ENCODE measurements around the gene PTGFRN.

Gene PTGFRN

DNA sequence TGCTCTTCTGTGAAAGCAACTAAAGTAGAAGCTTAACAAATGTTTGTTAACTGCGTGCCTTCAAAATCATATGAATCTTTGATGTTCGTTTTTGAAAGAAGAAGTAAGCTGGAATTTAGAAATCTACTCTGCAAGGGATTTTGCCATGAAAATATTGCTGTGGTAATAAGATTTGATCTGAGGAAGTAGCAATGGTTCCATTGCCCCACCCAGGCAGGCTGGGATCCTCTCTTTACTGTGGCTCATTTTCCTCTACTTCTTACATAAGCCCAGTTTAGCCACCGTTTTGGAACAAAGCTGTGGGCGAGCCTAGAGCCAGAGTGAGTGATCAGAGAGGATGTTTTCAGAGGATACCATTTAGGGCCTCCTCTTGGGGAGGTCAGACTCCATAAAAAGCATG, 20.3 kb upstream of the PTGFRN start:
- no peak for DNase-seq (ENCODE audit: low read depth)

DNA sequence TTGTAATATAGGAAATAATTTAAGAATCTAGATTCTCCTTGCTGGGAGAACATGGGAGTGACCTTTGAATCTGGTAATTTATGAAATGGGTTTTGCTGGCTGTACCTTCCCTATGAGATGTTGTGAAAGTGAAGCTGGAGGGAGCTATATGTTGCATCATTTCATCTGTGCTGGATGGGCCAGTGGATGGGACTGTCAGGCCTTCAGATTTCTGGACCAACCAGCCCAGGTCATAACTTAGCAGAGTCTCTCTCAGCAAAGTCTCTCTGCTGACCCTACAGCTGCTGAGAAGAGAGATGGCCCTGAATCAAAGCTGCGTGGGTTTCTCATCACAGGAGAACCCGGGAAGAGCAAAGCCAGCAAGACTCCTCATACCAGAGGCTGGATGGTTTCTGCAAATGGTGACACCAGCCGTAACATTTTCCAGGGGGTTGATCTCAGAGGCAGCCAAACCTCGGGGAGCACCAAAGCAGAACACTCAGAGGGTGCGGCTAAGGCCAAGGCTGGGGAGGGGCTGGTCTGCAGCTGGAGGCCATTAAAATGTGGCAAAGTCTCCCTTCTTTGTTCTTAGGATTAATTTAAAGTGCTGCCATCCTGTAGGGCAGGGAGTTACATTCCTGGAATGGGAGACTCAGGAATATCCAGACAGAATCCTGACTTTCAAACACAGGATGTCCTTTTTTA, 18.2 kb upstream of the PTGFRN start:
- no peak for DNase-seq (ENCODE audit: low read depth)

DNA sequence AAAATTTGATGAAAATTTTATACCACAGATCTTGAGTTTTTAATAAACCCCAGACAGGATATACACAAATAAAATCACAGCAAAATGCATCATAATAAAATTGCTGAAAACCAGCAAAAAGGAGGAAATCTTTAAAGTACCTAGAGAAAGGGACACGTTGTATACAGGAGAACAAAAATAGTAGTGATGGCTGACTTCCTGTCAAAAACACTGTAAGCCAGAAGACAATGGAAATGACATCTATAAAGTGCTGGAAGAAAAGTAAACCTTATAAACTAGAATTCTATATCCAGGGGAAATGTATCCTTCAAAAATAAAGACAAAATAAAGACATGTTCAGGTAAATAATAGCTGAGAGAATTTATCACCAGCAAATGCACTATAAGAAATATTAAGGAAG, 14.6 kb upstream of the PTGFRN start:
- DNase-seq (ENCODE audit: low read depth), result no peak

- DNase-seq (ENCODE audit: low read depth), result no peak
These were observed 10.2 kb upstream of the PTGFRN start for GRCh38 chr1:116899529-116899928.

DNA sequence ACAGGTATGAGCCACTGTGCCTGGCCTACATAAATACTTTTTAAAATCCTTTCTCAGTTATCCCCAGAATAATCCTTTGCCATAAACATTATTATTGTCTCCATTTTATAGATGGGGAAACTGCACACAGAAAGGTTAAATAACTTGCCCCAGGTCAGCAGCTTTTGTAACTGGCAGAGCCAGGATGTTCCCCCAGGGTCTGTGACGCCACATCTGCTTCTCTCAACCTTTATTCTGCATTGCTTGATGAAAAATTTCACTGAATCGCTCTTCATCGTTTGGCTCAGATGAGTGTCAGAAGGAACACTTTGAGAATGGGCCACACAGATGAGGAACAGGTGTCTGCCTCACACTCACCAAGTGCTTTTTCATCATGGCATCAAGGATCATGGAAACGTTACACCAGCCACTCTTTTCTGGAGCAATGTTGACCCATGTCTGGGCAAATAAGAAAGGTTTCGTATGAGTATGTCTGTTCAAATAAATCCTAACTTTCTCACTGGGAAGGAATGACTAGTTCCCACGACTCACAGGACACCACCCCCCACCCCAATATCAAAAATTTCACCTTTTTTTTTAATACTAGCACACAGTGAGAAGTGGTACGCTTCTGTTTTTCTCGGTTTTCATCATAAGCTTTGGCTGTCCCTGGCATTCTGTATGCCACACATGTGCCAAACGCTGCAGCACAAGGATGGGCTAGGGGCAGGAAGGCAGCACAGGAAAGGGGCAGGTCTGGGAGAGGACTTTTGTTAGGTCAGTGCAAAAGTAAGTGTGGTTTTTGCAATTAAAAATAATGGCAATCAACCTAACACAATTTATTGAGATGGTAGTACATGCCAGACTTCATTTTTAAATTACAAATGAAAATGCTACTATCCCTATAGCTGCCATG, 9.0 kb upstream of the PTGFRN start:
- no peak for DNase-seq (ENCODE audit: low read depth)

DNA sequence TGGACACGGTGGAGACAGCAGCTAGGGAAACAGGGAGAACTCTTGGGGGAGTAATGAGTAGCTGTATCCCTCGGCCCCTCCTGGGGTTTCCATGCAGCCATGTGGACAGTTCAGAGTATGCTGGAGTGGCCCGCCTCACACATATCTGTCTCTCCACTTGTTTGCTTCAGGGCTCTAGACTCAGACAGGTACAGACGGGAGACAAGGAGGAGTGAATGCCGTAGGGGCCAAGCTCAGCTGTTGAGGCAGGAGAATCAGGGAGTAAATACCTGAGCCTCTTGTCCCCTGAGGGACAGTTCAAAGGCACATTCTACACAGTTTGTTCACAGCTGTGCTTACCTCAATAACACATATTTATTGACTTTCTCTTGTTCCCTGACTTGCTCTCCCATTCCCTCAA, 7.7 kb upstream of the PTGFRN start:
- DNase-seq (ENCODE audit: low read depth), result no peak

GRCh38 chr1:116902723-116903383, 6.9 kb upstream of the PTGFRN start:
- no peak for DNase-seq (ENCODE audit: low read depth)

- no peak for DNase-seq (ENCODE audit: low read depth)
These were observed 4.9 kb upstream of the PTGFRN start for GRCh38 chr1:116904791-116905320.

DNA sequence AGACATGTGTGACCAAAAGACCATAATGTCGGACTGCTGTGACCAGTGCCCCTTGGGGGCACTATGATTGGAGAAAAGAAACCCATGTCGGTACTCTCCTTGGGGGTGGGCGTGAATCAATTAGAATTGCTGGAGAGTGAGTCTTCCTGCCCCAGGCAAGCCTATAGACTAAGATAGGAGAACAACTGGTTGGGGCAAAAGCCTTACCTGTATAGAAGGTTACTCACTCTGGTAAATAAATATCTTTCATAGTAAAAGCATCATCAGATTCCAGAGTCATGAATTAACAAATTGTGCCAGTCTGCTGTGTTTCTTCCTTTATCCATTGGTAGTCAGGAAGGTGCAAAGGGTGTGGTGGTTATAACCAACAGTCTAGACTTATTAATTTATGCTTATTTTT, 2.9 kb upstream of the PTGFRN start:
- DNase-seq (ENCODE audit: low read depth), result no peak

DNA sequence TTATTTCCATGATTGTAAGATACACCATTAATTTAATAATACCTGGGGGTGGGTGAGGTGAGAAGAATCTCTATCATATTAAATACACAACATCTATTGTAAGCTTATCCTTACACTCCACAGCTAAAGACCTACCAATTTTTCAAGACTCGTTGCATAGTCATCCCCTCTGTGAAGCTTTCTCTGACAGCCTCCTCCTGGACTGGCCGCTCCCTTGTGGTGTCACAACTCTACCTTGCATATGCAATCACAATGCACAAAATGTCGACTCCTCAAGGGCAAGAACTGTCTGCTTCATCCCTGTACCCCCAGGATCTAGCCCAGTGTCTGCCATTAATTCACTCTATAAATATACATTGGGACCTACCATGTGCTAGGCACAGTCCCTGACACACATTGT, 2.4 kb upstream of the PTGFRN start:
- no peak for DNase-seq (ENCODE audit: low read depth)

- no peak for DNase-seq (ENCODE audit: low read depth)
These were observed 1.4 kb upstream of the PTGFRN start for GRCh38 chr1:116908266-116908665.

DNA sequence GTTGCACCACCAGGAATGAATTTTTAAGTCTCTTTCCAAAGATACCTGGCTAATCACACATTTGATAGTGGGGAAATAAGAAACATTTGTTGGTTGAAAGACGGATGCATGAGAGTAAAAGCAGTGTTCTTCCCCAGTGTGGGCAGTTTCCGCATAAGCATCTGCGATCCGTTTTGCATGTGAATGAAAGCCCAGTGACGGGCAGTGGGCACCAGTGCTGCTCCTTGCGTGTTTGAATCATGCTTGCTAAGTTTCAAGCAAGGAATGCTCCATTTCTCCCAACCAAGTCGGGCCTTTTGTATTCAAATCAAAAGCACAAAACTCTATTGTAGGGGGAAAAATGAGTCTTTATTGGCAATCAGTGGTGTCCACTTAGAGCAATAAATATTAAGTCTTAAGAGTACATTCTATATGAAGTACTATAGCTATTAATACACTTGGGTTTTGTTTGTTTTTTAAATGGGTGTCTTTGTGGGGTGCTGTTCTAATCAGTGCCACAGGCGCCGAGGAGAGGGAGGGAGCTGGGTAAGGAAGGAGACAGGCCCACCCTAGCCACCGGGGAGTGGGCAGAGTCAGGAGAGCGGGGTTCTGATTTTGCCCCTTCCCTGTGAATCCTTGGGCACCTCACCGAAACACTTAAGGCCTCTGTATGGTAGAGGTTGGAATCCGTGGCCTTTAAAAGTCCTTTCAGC, 750 bp upstream of the PTGFRN start:
- DNase-seq (ENCODE audit: low read depth), result no peak

DNA sequence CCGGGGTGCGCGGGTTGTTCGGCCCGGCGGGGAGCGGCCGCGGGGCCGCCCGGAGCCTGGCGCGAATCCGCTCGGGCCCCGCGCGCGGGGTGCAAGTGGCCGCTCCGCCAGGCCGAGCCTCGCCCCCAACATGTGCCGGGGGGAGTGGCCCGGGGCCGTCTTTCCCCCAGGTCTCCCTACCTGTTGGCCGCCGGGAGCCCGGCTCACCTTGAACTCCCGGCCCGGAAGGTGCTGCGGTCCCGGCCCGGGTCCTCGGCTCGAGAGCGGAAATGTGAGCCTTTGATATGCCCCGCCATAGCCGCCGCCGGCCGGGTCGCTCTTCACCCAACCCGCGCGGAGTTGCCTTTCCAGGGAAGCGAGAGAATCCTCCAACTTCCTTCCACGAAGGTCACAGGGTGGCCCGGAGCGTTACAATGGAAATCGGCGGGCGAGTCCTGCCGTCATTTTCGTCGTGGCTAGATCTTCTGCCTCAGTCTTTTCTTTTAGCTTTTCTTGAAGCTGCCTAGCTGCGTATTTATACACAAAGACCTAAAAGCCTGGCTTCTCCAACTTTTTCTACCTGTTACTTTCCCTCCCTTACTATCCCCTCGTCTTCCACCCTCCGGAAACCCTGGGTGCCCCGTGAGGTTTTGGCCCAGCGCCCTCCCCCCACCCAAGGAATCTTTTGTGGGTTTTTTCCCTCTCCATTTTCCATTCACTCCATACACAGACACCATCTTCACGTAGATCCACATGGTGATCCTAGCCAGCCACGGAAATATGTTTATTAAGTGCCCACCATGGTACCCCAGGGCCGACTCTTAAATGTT, 867 bp downstream of the PTGFRN start:
- DNase-seq (ENCODE audit: low read depth), result no peak

DNA sequence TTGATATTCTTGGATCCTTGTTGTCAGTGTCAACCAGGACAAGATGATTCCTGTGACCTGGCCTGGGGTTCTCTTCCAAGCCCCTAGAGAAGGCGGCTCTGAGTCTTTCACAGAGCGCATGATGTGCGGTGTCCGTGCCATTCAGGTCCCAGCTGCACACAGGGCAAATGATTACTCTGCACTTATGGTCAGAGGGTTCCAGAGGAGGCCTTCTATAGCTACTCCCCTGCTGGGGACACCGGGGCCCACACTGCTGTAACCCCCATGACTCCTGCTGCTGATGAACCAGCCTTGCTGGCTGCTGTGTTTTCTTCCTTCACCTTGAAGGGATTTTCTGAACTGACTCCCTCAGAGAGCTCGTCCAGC, 1.5 kb downstream of the PTGFRN start:
- no peak for DNase-seq (ENCODE audit: low read depth)

DNA sequence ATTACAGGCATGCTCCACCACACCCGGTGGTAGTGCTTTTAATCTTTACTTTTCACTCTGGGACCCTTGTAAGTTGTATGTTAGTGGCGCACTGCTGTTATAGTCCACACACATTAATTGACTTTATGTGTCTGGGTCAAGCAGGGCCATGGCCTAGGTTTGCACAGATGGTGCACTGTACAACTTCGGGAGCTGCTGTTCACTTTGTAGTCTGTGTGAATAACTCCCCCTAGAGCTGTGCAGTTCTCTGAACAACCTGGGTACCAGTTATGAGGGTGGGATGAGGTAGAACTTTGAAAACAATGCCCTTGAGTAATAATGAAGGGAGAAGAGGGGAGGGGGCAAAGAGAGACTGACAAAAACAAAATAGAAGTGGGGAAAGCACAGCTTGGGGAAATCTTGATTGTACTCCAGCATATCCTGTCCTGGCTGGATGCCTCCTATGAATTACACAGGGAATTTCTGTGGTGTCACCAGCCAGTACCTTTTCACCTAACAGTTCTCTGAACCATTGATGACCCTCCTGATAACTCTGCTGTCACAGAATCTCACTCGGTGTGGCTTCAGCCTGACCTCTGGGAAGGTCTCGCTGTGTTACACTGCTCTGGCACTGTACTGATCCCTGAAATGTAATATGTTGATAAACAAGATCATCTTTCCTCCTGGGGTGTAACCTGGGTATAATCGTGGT, 2.2 kb downstream of the PTGFRN start:
- no peak for DNase-seq (ENCODE audit: low read depth)

GRCh38 chr1:116912846-116913245, 3.1 kb downstream of the PTGFRN start:
- DNase-seq (ENCODE audit: low read depth), result no peak

- DNase-seq (ENCODE audit: low read depth), result no peak
These were observed 4.2 kb downstream of the PTGFRN start for GRCh38 chr1:116913941-116914340.

DNA sequence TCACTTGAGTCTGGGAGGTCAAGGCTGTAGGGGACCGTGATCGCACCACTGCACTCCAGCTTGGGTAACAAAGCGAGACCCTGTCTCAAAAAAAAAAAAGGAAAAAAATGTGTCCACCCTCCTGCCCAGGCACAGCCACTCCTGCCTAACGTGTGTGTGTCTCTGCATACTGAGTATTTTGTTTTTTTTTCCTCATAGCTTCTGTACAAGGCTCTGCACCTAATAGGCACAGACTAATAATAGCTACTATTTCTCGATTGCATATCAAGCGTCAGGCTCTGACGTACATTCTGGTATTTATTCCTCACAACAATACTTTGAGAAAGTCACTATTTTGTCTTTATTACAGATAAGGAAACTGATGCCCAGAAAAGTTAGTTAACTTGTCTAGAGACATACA, 5.0 kb downstream of the PTGFRN start:
- DNase-seq (ENCODE audit: low read depth), result no peak

GRCh38 chr1:116915086-116915661, 5.5 kb downstream of the PTGFRN start:
- DNase-seq (ENCODE audit: low read depth), result no peak

- no peak for DNase-seq (ENCODE audit: low read depth)
These were observed 6.3 kb downstream of the PTGFRN start for GRCh38 chr1:116916002-116916401.
